Osteoblast (primary cell): Measurements from ENCODE around the gene TMEM200B. TPM values are rescaled to one million over a fixed set of nuclear protein-coding genes. Genes with fewer than 3 reads are reported as not detected.
"Not testable (repeated sequence)": the region's sequence is repeated elsewhere in the genome, so short reads cannot be mapped to it uniquely, and the experiment has no call there.

Experiments
- DNase-seq: peaks from one replicate; pipeline ENCODE4 v3.0.0; 2011; ENCODE audit warnings: low spot score, mixed read lengths; ENCODE audit not compliant: insufficient read length; ENCODE audit errors: missing footprints
- H2AFZ ChIP-seq: 2 replicates; pipeline ENCODE4 v1.6.0; 2011; ENCODE audit warnings: mild to moderate bottlenecking, low read length
- H3K27ac ChIP-seq: 2 replicates; pipeline ENCODE4 v1.5.1; 2011; ENCODE audit warnings: mild to moderate bottlenecking, low read depth, low read length, moderate library complexity
- H3K27me3 ChIP-seq: 2 replicates; pipeline ENCODE4 v1.6.0; 2012; ENCODE audit warnings: mild to moderate bottlenecking, control low read depth, inconsistent platforms, low read length, moderate library complexity; ENCODE audit not compliant: insufficient read depth
- H3K36me3 ChIP-seq: 2 replicates; pipeline ENCODE4 v1.5.1; 2011; ENCODE audit warnings: mild to moderate bottlenecking, low read length, control low read depth, moderate library complexity; ENCODE audit not compliant: insufficient read depth
- H3K4me1 ChIP-seq: 2 replicates; pipeline ENCODE4 v1.5.1; 2011; ENCODE audit warnings: mild to moderate bottlenecking, low read length, control low read depth, moderate library complexity; ENCODE audit not compliant: insufficient read depth
- H3K4me2 ChIP-seq: 2 replicates; pipeline ENCODE4 v1.6.0; 2011; ENCODE audit warnings: mild to moderate bottlenecking, low read length; ENCODE audit not compliant: insufficient read depth
- H3K4me3 ChIP-seq: fragments of 200-600 bp; sonication (generic); 3 replicates; pipeline ENCODE4 v1.5.1; 2012; ENCODE audit warnings: mild to moderate bottlenecking, low read length, inconsistent platforms; ENCODE audit not compliant: insufficient read depth
- H3K79me2 ChIP-seq: 2 replicates; pipeline ENCODE4 v1.6.0; 2012; ENCODE audit warnings: mild to moderate bottlenecking, low read length, control low read depth, inconsistent platforms; ENCODE audit not compliant: insufficient read depth
- H3K9me3 ChIP-seq: 2 replicates; pipeline ENCODE4 v1.5.1; 2011; ENCODE audit warnings: low read depth, low read length, control low read depth
- H4K20me1 ChIP-seq: 2 replicates; pipeline ENCODE4 v1.6.0; 2012; ENCODE audit warnings: mild to moderate bottlenecking, low read length, control low read depth; ENCODE audit not compliant: insufficient read depth
- CTCF ChIP-seq: IDR thresholded peaks from 2 replicates; pipeline ENCODE4 v1.5.1; 2011; ENCODE audit warnings: mild to moderate bottlenecking, low read depth, low read length, moderate library complexity; ENCODE audit errors: extremely low read depth
- total RNA-seq: library from RNA; depleted of rRNA; stranded (reverse); fragments of >200 nt; gene quantifications from 2 replicates; pipeline ENCODE4 v1.2.3, GENCODE V29; 2012

The TMEM200B gene
- total RNA-seq, 1 donor: 9.4 TPM

GRCh38 chr1:29156543-29157268, 33.0 kb upstream of the TMEM200B start:
- Histone ChIP-seq H3K36me3 (peaks cover 90% of the 10 kb centered on the region), H2AFZ (no peak overlapping the region), H3K79me2 (peaks cover 77% of the 10 kb centered on the region), H3K4me3 (no peak overlapping the region), H3K9me3 (no peaks in the 10 kb centered on the region), H3K27me3 (no peaks in the 10 kb centered on the region), H4K20me1 (peaks cover 23% of the 10 kb centered on the region), H3K4me2 (no peak overlapping the region), H3K27ac (no peak overlapping the region), H3K4me1 (no peaks in the 10 kb centered on the region)
- no peak for TF ChIP-seq CTCF
- DNase-seq: no peak

GRCh38 chr1:29152046-29152805, 28.5 kb upstream of the TMEM200B start:
- H3K27me3 ChIP-seq: no peaks in the 10 kb centered on the region
- H3K4me1 ChIP-seq: peaks cover 11% of the 10 kb centered on the region
- peaks cover 12% of the 10 kb centered on the region for H4K20me1 ChIP-seq
- no peak overlapping the region for H2AFZ ChIP-seq
- peaks cover 50% of the 10 kb centered on the region for H3K79me2 ChIP-seq
- no peak for TF ChIP-seq CTCF
- no peak overlapping the region for H3K4me3 ChIP-seq
- no peak overlapping the region for H3K27ac ChIP-seq
- DNase-seq: no peak
- H3K4me2 ChIP-seq: no peak overlapping the region
- peaks cover 92% of the 10 kb centered on the region for H3K36me3 ChIP-seq
- no peaks in the 10 kb centered on the region for H3K9me3 ChIP-seq

GRCh38 chr1:29150346-29150745, 26.6 kb upstream of the TMEM200B start:
- Histone ChIP-seq H4K20me1 (peaks cover 11% of the 10 kb centered on the region), H3K79me2 (peaks cover 33% of the 10 kb centered on the region), H3K4me1 (peaks cover 28% of the 10 kb centered on the region), H3K36me3 (peaks cover 78% of the 10 kb centered on the region)
- not testable (repeated sequence) for H3K27me3 ChIP-seq, H2AFZ ChIP-seq, H3K27ac ChIP-seq, DNase-seq, H3K4me3 ChIP-seq, H3K4me2 ChIP-seq, H3K9me3 ChIP-seq

- no peak for DNase-seq
- H3K4me2 ChIP-seq: no peak overlapping the region
- peaks cover 21% of the 10 kb centered on the region for H3K79me2 ChIP-seq
- peaks cover 30% of the 10 kb centered on the region for H3K4me1 ChIP-seq
- peaks cover 8% of the 10 kb centered on the region for H4K20me1 ChIP-seq
- H3K9me3 ChIP-seq: no peaks in the 10 kb centered on the region
- no peak overlapping the region for H2AFZ ChIP-seq
- H3K27ac ChIP-seq: peak overlapping the region; percentile 94
- no peaks in the 10 kb centered on the region for H3K27me3 ChIP-seq
- H3K4me3 ChIP-seq: no peak overlapping the region
- H3K36me3 ChIP-seq: peaks cover 64% of the 10 kb centered on the region
- no peak for TF ChIP-seq CTCF
These were observed 25.2 kb upstream of the TMEM200B start for GRCh38 chr1:29148656-29149491.
